Retinal pigment epithelial cell (primary cell): ENCODE results near the gene POLN.
A peak's percentile ranks its signal among the peaks of the same experiment; 100 is the strongest.

Source experiments
- DNase-seq: peaks from one replicate; pipeline ENCODE4 v3.0.0-alpha.2; 2010; ENCODE audit warnings: low read depth
- H3K4me3 ChIP-seq: 2 replicates; pipeline ENCODE4 v1.5.1; 2011; ENCODE audit warnings: mild to moderate bottlenecking, low read length, control low read depth, moderate library complexity
- CTCF ChIP-seq: conservative IDR thresholded peaks from 2 replicates; pipeline ENCODE4 v1.5.1; 2011; ENCODE audit warnings: low read depth, low read length, control low read depth, inconsistent platforms

POLN gene

GRCh38 chr4:2194496-2194895 is 47.4 kb downstream of the POLN start:
- H3K4me3 ChIP-seq: no peak overlapping the region
- TF ChIP-seq CTCF: no peak

GRCh38 chr4:2193326-2193725 is 48.6 kb downstream of the POLN start:
- no peak overlapping the region for H3K4me3 ChIP-seq
- no peak for DNase-seq
- no peak for TF ChIP-seq CTCF

More at GRCh38 chr4:2194496-2194895, 47.4 kb downstream of the POLN start:
- no peak for DNase-seq

DNA sequence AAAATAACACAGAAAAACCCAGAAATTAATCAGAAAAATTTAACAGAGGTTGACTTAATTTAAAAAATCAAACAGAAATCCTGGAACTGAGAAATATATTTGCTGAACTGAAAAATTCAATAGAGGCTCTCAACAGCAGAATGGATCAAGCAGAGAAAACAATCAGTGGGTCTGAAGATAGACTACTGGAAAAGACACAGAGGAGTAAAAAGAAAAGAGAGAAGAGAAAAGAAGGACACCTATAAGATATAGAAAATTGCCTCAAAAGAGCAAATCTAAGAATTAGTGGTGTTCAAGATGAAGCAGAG is 55.1 kb downstream of the POLN start:
- H3K4me3 ChIP-seq: no peak overlapping the region
- DNase-seq: no peak
- TF ChIP-seq CTCF: no peak

DNA sequence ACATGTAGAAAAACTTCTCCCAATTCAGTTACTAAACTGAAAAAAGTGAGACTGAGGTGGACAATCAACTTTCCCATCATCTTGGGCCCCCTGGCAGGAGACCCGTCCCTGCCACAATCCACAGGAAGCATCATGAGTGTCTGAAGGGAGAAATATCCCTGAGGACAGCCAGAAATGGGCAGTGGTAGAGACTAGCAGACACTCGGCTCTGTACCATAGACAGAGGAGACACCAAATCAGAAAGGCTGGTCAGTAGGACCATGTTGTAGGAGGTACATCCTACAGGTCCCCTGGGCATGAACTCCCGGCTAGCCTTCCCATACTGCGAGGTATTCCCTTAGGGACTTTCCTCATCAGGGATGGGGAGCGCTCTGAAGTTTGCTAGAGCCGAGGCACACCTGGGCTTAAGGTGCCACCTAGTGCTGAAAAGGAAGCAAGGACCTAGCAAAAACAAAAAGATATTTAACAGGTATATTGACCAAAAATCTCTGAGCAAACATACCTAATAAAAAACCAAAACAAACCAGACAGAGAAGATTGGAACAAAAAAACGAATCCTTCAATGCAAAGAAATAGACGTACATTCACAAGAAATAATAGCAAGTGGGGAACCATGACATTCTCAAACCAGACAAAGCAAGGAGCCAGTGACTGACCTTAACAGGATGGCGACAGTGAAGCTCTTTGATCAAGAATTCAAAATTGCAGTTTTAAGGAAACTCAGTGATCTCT is 55.6 kb downstream of the POLN start:
- H3K4me3 ChIP-seq: no peak overlapping the region
- no peak for DNase-seq
- peak; percentile 71 for TF ChIP-seq CTCF

GRCh38 chr4:2183394-2183793 is 58.5 kb downstream of the POLN start:
- TF ChIP-seq CTCF: no peak
- no peak for DNase-seq
- H3K4me3 ChIP-seq: no peak overlapping the region

DNA sequence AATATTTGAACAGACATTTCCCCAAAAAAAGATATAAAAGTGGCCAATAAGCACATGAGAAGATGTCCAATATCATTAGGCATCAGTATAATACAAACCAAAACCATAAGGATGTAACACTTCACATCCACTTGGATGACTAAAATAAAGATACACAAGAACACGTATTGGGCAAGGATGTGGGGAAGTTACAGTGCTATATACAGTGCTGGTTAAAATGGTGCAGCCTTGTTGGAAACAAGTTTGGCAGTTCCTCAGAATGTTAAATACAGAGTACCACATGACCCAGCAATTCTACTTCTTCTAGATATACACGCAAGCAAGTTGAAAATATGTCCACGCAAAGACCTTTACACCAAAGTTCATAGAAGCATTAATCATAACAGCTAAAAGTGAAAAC is 58.9 kb downstream of the POLN start:
- no peak for DNase-seq
- H3K4me3 ChIP-seq: no peak overlapping the region
- no peak for TF ChIP-seq CTCF

GRCh38 chr4:2180410-2180809 is 61.5 kb downstream of the POLN start:
- DNase-seq: no peak
- no peak overlapping the region for H3K4me3 ChIP-seq
- no peak for TF ChIP-seq CTCF
